Measurements from ENCODE around the gene SPOP. TPM values are rescaled to one million over a fixed set of nuclear protein-coding genes. Genes with fewer than 3 reads are reported as not detected.

Gene SPOP
- total RNA-seq, 4 donors from 2014 or later: 75.6 to 352 (median 95.3) TPM

GRCh38 chr17:49723423-49723822, 45.5 kb upstream of the SPOP start:
- DNase-seq: peak; percentile 35
- Histone ChIP-seq H3K9me3 (no peaks in the 10 kb centered on the region), H3K27me3 (no peaks in the 10 kb centered on the region), H3K36me3 (peaks cover 0 to 7% (median 2%) of the 10 kb centered on the region in 4 donors), H3K4me3 (no peak overlapping the region), H3K4me1 (peaks cover 6 to 32% (median 12%) of the 10 kb centered on the region in 4 donors), H3K27ac (peak overlapping the region; percentile 53 to 79 (median 70))
- intact Hi-C loops (cut with DNase I; ENCODE audit: low total_unique reads): no loop called here
- peak in 2 of 3 donors; percentile 25 to 28 for TF ChIP-seq POLR2AphosphoS5 (IDR thresholded peaks at IDR 0.05)
- TF ChIP-seq EP300 (IDR thresholded peaks at IDR 0.05; ENCODE audit: low read depth): no peak
- WGBS, 2 donors (ENCODE audit: low coverage in 1 of 2): 31 to 70% methylated on average over 7 to 8 of the region's 8 CpGs
- in situ Hi-C loops (cut with MboI; ENCODE audit: low pct_ligation_motif_present in 1 of 4, low pct_unique_long_range_greater_than_20kb in 1 of 4, low sequenced_read_pairs in 3 of 4): loop anchor here in 1 of 4 donors (25.0 kb wide), 1 partner anchor 311 kb away; the partner anchor contains the start of gene PHB1

GRCh38 chr17:49722066-49722465, 44.2 kb upstream of the SPOP start:
- in situ Hi-C loops (cut with MboI; ENCODE audit: low pct_ligation_motif_present in 1 of 4, low pct_unique_long_range_greater_than_20kb in 1 of 4, low sequenced_read_pairs in 3 of 4): loop anchor here in 1 of 4 donors (25.0 kb wide), 1 partner anchor 310 kb away; the partner anchor contains the start of gene PHB1

GRCh38 chr17:49717371-49717861, 39.5 kb upstream of the SPOP start:
- in situ Hi-C loops (cut with MboI; ENCODE audit: low pct_ligation_motif_present in 1 of 4, low pct_unique_long_range_greater_than_20kb in 1 of 4, low sequenced_read_pairs in 3 of 4): loop anchor here in 2 of 4 donors (10.0 to 25.0 kb wide), 2 partner anchors 57 to 305 kb away; partner anchors contain the start of gene PHB1 (in 1 of the 2)
- H3K27ac ChIP-seq: no peak overlapping the region

More at GRCh38 chr17:49722066-49722465, 44.2 kb upstream of the SPOP start:
- no peak for DNase-seq
- H3K4me3 ChIP-seq: no peak overlapping the region
- intact Hi-C loops (cut with DNase I; ENCODE audit: low total_unique reads): no loop called here
- 93 to 100% methylated on average over 3 of the region's 3 CpGs for WGBS, 2 donors (ENCODE audit: low coverage in 1 of 2)
- TF ChIP-seq POLR2A (IDR thresholded peaks at IDR 0.05) (no peak), POLR2AphosphoS5 (IDR thresholded peaks at IDR 0.05) (no peak), EP300 (IDR thresholded peaks at IDR 0.05; ENCODE audit: low read depth) (no peak), CTCF (IDR thresholded peaks at IDR 0.05) (no peak)
- no peaks in the 10 kb centered on the region for H3K27me3 ChIP-seq
- peaks cover 0 to 7% (median 2%) of the 10 kb centered on the region in 4 donors for H3K36me3 ChIP-seq
- H3K9me3 ChIP-seq: no peaks in the 10 kb centered on the region
- H3K4me1 ChIP-seq: peaks cover 6 to 30% (median 12%) of the 10 kb centered on the region in 4 donors
- peak overlapping the region in 3 of 4 donors; percentile 62 to 79 (median 77) for H3K27ac ChIP-seq

GRCh38 chr17:49716668-49717364, 38.9 kb upstream of the SPOP start:
- Histone ChIP-seq H3K27me3 (no peaks in the 10 kb centered on the region), H3K9me3 (no peaks in the 10 kb centered on the region), H3K36me3 (peaks cover 0 to 11% (median under 1%) of the 10 kb centered on the region in 4 donors), H3K27ac (no peak overlapping the region), H3K4me1 (no peaks in the 10 kb centered on the region), H3K4me3 (no peak overlapping the region)
- in situ Hi-C loops (cut with MboI; ENCODE audit: low pct_ligation_motif_present in 1 of 4, low pct_unique_long_range_greater_than_20kb in 1 of 4, low sequenced_read_pairs in 3 of 4) (loop anchor here in 2 of 4 donors (10.0 to 25.0 kb wide), 2 partner anchors 58 to 305 kb away; partner anchors contain the start of gene PHB1 (in 1 of the 2)), intact Hi-C loops (cut with DNase I; ENCODE audit: low total_unique reads) (loop anchor here (5.0 to 10.0 kb wide), 2 partner anchors 618 to 1155 kb away; no protein-coding TSS in a partner anchor)
- WGBS, 2 donors (ENCODE audit: low coverage in 1 of 2): 77 to 89% methylated on average over 1 of the region's 1 CpG
- no peak for DNase-seq
- TF ChIP-seq EP300 (IDR thresholded peaks at IDR 0.05; ENCODE audit: low read depth): no peak
- no peak for TF ChIP-seq POLR2A (IDR thresholded peaks at IDR 0.05)

More at GRCh38 chr17:49717371-49717861, 39.5 kb upstream of the SPOP start:
- intact Hi-C loops (cut with DNase I; ENCODE audit: low total_unique reads): loop anchor here (5.0 to 10.0 kb wide), 2 partner anchors 617 to 1155 kb away; no protein-coding TSS in a partner anchor
- Histone ChIP-seq H3K36me3 (peaks cover 0 to 11% (median 4%) of the 10 kb centered on the region in 4 donors), H3K4me1 (peaks cover 0 to 5% (median under 1%) of the 10 kb centered on the region in 4 donors), H3K4me3 (no peak overlapping the region), H3K9me3 (no peaks in the 10 kb centered on the region), H3K27me3 (no peaks in the 10 kb centered on the region)
- WGBS, 2 donors (ENCODE audit: low coverage in 1 of 2): 78 to 89% methylated on average over 6 to 10 of the region's 10 CpGs
- no peak for DNase-seq
- no peak for TF ChIP-seq POLR2AphosphoS5 (IDR thresholded peaks at IDR 0.05)
- TF ChIP-seq EP300 (IDR thresholded peaks at IDR 0.05; ENCODE audit: low read depth): no peak
- TF ChIP-seq POLR2A (IDR thresholded peaks at IDR 0.05): no peak
- TF ChIP-seq CTCF (IDR thresholded peaks at IDR 0.05): no peak
